ENCODE data around the gene PLXDC2. TPM values are rescaled to one million over a fixed set of nuclear protein-coding genes. Genes with fewer than 3 reads are reported as not detected.
"Not testable (repeated sequence)": the region's sequence is repeated elsewhere in the genome, so short reads cannot be mapped to it uniquely, and the experiment has no call there.

The PLXDC2 gene
- polyA plus RNA-seq (2013, experiment 1 of 2), result 19.3 TPM
- polyA plus RNA-seq (2013, experiment 2 of 2), result 25.3 TPM

DNA sequence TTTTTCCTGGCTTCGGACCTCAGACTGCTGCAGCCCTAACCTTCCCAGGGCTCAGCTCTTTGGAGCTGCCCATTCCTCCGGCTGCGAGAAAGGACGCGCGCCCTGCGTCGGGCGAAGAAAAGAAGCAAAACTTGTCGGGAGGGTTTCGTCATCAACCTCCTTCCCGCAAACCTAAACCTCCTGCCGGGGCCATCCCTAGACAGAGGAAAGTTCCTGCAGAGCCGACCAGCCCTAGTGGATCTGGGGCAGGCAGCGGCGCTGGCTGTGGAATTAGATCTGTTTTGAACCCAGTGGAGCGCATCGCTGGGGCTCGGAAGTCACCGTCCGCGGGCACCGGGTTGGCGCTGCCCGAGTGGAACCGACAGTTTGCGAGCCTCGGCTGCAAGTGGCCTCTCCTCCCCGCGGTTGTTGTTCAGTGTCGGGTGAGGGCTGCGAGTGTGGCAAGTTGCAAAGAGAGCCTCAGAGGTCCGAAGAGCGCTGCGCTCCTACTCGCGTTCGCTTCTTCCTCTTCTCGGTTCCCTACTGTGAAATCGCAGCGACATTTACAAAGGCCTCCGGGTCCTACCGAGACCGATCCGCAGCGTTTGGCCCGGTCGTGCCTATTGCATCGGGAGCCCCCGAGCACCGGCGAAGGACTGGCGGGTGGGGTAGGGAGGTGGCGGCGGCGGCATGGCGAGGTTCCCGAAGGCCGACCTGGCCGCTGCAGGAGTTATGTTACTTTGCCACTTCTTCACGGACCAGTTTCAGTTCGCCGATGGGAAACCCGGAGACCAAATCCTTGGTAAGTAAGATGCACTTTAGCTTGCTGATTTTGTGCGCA lies at the start of gene PLXDC2:
PLXDC2 (plus strand) TSS at position 22 of the 820 bp plus-strand sequence.
- peak within 1 kb of the TSS; percentile 92 for H3K27ac ChIP-seq (ENCODE audit: low read depth, low read length)

GRCh38 chr10:19767876-19768275 lies 48.4 kb upstream of the PLXDC2 start:
- Histone ChIP-seq H3K4me1 (ENCODE audit: insufficient read depth, low read length) (peaks cover 9% of the 10 kb centered on the region; the same call in 1 of the 2 replicates), H3K36me3 (ENCODE audit: insufficient read depth, low read length) (no peaks in the 10 kb centered on the region), H3K27me3 (ENCODE audit: insufficient read depth, low read length) (no peaks in the 10 kb centered on the region), H3K4me3 (ENCODE audit: low read length) (no peak overlapping the region), H3K9ac (ENCODE audit: low read depth, low read length) (no peak overlapping the region), H3K27ac (ENCODE audit: low read depth, low read length) (no peak overlapping the region), H3K9me3 (ENCODE audit: insufficient read depth, low read depth, low read length) (no peaks in the 10 kb centered on the region)
- WGBS, result 32% methylated on average over 6 of the region's 7 CpGs

More for the DNA sequence above, at the start of gene PLXDC2:
- Histone ChIP-seq H3K4me3 (ENCODE audit: low read length) (peak within 1 kb of the TSS; percentile 90), H3K9me3 (ENCODE audit: insufficient read depth, low read depth, low read length) (no peaks in the 10 kb centered on the region), H3K36me3 (ENCODE audit: insufficient read depth, low read length) (no peaks in the 10 kb centered on the region), H3K27me3 (ENCODE audit: insufficient read depth, low read length) (peaks cover 3% of the 10 kb centered on the region; the same call in 1 of the 2 replicates), H3K4me1 (ENCODE audit: insufficient read depth, low read length) (peaks cover 27% of the 10 kb centered on the region), H3K9ac (ENCODE audit: low read depth, low read length) (peak within 1 kb of the TSS; percentile 89)
- WGBS, result under 1% methylated on average over 65 of the region's 65 CpGs

GRCh38 chr10:19769826-19770225 lies 46.4 kb upstream of the PLXDC2 start:
- H3K9ac ChIP-seq (ENCODE audit: low read depth, low read length); H3K9me3 ChIP-seq (ENCODE audit: insufficient read depth, low read depth, low read length); H3K36me3 ChIP-seq (ENCODE audit: insufficient read depth, low read length); H3K4me1 ChIP-seq (ENCODE audit: insufficient read depth, low read length); H3K27ac ChIP-seq (ENCODE audit: low read depth, low read length); H3K27me3 ChIP-seq (ENCODE audit: insufficient read depth, low read length); H3K4me3 ChIP-seq (ENCODE audit: low read length): not testable (repeated sequence)
- 89% methylated on average over 3 of the region's 3 CpGs for WGBS

DNA sequence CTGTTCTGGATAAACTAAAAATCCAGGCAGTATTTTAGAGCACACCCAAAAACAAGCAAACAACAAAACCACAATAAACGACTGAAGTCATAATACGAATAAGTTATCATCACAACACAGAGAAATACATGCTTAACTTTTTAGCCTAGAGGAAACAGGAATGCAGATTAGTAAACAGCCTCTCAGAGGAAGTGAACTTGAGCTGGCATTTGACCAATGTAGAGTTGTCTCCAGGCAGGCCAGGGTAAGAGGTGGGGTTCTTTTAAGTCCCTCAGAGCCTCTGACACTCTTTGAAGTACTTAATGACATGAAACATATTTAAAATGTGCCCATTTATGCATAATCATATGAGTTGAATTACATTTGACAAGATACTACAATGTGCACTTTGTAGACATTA lies 43.3 kb upstream of the PLXDC2 start:
- 97% methylated on average over 2 of the region's 2 CpGs for WGBS
- Histone ChIP-seq H3K9ac (ENCODE audit: low read depth, low read length) (no peak overlapping the region), H3K4me3 (ENCODE audit: low read length) (no peak overlapping the region), H3K27ac (ENCODE audit: low read depth, low read length) (no peak overlapping the region), H3K36me3 (ENCODE audit: insufficient read depth, low read length) (no peaks in the 10 kb centered on the region), H3K4me1 (ENCODE audit: insufficient read depth, low read length) (peaks cover 4% of the 10 kb centered on the region; the same call in 1 of the 2 replicates), H3K9me3 (ENCODE audit: insufficient read depth, low read depth, low read length) (no peaks in the 10 kb centered on the region), H3K27me3 (ENCODE audit: insufficient read depth, low read length) (no peaks in the 10 kb centered on the region)

- Histone ChIP-seq H3K9ac (ENCODE audit: low read depth, low read length) (no peak overlapping the region), H3K4me3 (ENCODE audit: low read length) (no peak overlapping the region), H3K27ac (ENCODE audit: low read depth, low read length) (no peak overlapping the region), H3K36me3 (ENCODE audit: insufficient read depth, low read length) (no peaks in the 10 kb centered on the region), H3K4me1 (ENCODE audit: insufficient read depth, low read length) (no peaks in the 10 kb centered on the region), H3K9me3 (ENCODE audit: insufficient read depth, low read depth, low read length) (no peaks in the 10 kb centered on the region), H3K27me3 (ENCODE audit: insufficient read depth, low read length) (no peaks in the 10 kb centered on the region)
- WGBS, result 96% methylated on average over 2 of the region's 2 CpGs
Observed at GRCh38 chr10:19775296-19775695, 40.9 kb upstream of the PLXDC2 start.

DNA sequence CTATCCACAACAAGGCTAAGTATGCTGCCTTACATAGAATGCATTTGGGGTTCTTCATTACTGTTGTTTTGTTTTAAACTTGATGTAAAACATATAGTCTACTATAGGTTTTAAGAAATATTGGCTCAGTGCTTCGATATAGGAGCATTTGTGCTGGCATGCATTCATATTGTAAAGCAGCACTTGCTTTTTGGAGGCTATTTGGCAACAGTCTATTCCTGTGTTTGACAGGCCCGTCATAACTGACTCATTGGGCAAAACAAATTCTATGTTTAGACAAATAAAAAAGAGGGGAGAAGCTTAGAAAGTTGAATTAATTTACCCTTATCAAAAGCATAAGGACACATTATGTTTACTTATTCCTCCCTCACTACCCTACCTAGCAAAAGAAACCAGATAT lies 38.4 kb upstream of the PLXDC2 start:
- no peak overlapping the region for H3K27ac ChIP-seq (ENCODE audit: low read depth, low read length)
- H3K36me3 ChIP-seq (ENCODE audit: insufficient read depth, low read length), result no peaks in the 10 kb centered on the region
- 78% methylated on average over 2 of the region's 2 CpGs for WGBS
- no peaks in the 10 kb centered on the region for H3K4me1 ChIP-seq (ENCODE audit: insufficient read depth, low read length)
- no peak overlapping the region for H3K9ac ChIP-seq (ENCODE audit: low read depth, low read length)
- no peaks in the 10 kb centered on the region for H3K9me3 ChIP-seq (ENCODE audit: insufficient read depth, low read depth, low read length)
- H3K4me3 ChIP-seq (ENCODE audit: low read length), result no peak overlapping the region
- H3K27me3 ChIP-seq (ENCODE audit: insufficient read depth, low read length), result no peaks in the 10 kb centered on the region

- Histone ChIP-seq H3K4me3 (ENCODE audit: low read length) (no peak overlapping the region), H3K9me3 (ENCODE audit: insufficient read depth, low read depth, low read length) (no peaks in the 10 kb centered on the region), H3K36me3 (ENCODE audit: insufficient read depth, low read length) (no peaks in the 10 kb centered on the region), H3K27me3 (ENCODE audit: insufficient read depth, low read length) (no peaks in the 10 kb centered on the region), H3K9ac (ENCODE audit: low read depth, low read length) (no peak overlapping the region), H3K27ac (ENCODE audit: low read depth, low read length) (no peak overlapping the region), H3K4me1 (ENCODE audit: insufficient read depth, low read length) (peaks cover 4% of the 10 kb centered on the region; the same call in 1 of the 2 replicates)
- WGBS, result 100% methylated on average over 1 of the region's 2 CpGs
Observed at GRCh38 chr10:19778996-19779395, 37.2 kb upstream of the PLXDC2 start.

DNA sequence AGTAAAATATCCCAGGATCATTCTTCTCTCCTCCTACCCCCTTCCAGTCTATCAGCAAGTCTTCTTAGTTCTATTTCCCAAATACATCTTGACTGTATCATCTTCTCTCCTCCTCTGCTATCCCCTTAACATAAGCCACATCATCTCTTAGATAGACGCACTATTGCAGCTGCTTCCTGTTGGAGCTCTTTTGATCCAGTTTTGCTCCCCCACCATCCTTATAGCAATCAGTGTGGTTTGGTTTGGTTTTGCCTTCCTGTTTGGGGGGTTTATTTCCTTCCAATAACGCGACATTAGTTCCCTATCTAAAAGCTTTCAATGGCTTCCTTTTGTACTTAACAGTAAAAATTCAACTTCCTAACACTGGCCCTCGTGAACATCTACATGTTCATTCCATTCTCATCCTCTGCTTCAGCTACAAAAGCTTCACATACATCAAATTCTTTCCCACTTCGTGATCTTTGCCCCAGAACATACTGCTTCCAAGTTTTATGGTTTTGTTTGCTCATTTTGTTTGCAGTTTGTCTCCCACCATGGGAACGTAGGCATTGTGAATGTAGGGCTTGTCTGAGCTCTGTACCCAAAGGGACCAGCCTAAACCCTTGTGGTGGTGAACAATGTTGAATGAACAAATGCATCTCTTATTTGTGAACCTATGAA lies 33.7 kb upstream of the PLXDC2 start:
- Histone ChIP-seq H3K9ac (ENCODE audit: low read depth, low read length) (no peak overlapping the region), H3K4me1 (ENCODE audit: insufficient read depth, low read length) (peaks cover 8% of the 10 kb centered on the region; the same call in 1 of the 2 replicates), H3K4me3 (ENCODE audit: low read length) (no peak overlapping the region), H3K27ac (ENCODE audit: low read depth, low read length) (no peak overlapping the region), H3K36me3 (ENCODE audit: insufficient read depth, low read length) (no peaks in the 10 kb centered on the region), H3K9me3 (ENCODE audit: insufficient read depth, low read depth, low read length) (no peaks in the 10 kb centered on the region), H3K27me3 (ENCODE audit: insufficient read depth, low read length) (no peaks in the 10 kb centered on the region)
- WGBS, result 92% methylated on average over 6 of the region's 6 CpGs

DNA sequence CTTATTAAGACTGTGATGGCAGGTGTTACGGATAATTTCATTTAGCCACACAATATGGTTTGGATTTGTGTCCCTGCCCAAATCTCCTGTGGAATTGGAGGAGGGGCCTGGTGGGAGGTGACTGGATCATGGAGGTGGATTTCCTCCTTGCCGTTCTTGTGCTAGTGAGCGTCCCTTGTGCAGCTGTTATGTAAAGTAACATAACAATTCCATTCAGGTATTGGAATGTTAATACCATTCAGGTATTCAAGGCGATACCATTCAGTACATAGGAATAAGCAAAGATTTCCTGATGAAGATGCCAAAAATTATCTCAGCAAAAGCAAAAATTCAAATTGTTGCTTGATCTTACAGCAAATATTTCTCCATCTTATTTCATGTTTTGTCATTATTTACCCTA lies 32.5 kb upstream of the PLXDC2 start:
- Histone ChIP-seq H3K27me3 (ENCODE audit: insufficient read depth, low read length) (no peaks in the 10 kb centered on the region), H3K36me3 (ENCODE audit: insufficient read depth, low read length) (no peaks in the 10 kb centered on the region), H3K9me3 (ENCODE audit: insufficient read depth, low read depth, low read length) (no peaks in the 10 kb centered on the region), H3K4me1 (ENCODE audit: insufficient read depth, low read length) (peaks cover 14% of the 10 kb centered on the region), H3K4me3 (ENCODE audit: low read length) (no peak overlapping the region), H3K9ac (ENCODE audit: low read depth, low read length) (no peak overlapping the region), H3K27ac (ENCODE audit: low read depth, low read length) (no peak overlapping the region)
- 80% methylated on average over 2 of the region's 4 CpGs for WGBS

GRCh38 chr10:19785366-19785765 lies 30.9 kb upstream of the PLXDC2 start:
- 91% methylated on average over 3 of the region's 3 CpGs for WGBS
- Histone ChIP-seq H3K4me3 (ENCODE audit: low read length) (no peak overlapping the region), H3K9me3 (ENCODE audit: insufficient read depth, low read depth, low read length) (no peaks in the 10 kb centered on the region), H3K36me3 (ENCODE audit: insufficient read depth, low read length) (no peaks in the 10 kb centered on the region), H3K27me3 (ENCODE audit: insufficient read depth, low read length) (no peaks in the 10 kb centered on the region), H3K27ac (ENCODE audit: low read depth, low read length) (no peak overlapping the region), H3K4me1 (ENCODE audit: insufficient read depth, low read length) (peaks cover 23% of the 10 kb centered on the region), H3K9ac (ENCODE audit: low read depth, low read length) (no peak overlapping the region)

DNA sequence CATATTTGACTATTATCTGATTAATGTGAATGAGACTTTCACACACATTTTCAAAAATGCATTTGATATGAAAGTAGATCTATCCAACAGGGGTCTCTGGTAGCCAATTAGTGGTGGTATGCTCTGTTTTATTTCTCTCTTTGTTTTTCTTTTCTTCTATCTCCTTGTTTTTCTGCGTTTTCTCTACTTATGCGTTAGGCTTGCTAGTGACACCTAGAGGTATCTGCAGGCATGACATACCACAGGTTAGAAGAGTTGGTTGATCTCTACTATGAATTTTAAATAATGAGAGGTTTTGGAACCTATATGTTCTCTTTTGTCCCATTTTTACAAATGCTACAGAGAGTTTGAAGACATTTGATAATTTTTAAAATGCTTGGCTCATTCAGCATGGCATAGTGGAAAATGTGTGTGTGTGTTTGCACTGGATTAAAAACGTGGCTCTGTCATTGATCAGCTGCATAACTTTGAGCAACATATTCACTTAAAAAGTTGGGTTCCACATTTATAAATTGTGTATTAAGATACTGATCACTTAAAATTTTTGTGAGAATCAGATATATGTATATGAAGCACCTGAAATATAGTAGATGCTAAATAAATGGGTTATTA lies 28.1 kb upstream of the PLXDC2 start:
- Histone ChIP-seq H3K36me3 (ENCODE audit: insufficient read depth, low read length) (no peaks in the 10 kb centered on the region), H3K4me3 (ENCODE audit: low read length) (no peak overlapping the region), H3K9me3 (ENCODE audit: insufficient read depth, low read depth, low read length) (no peaks in the 10 kb centered on the region), H3K27ac (ENCODE audit: low read depth, low read length) (no peak overlapping the region), H3K4me1 (ENCODE audit: insufficient read depth, low read length) (peaks cover 23% of the 10 kb centered on the region), H3K9ac (ENCODE audit: low read depth, low read length) (no peak overlapping the region), H3K27me3 (ENCODE audit: insufficient read depth, low read length) (no peaks in the 10 kb centered on the region)
- 21% methylated on average over 3 of the region's 3 CpGs for WGBS
